SK-N-SH (cell line): ENCODE measurements around the gene COL5A1. TPM values are rescaled to one million over a fixed set of nuclear protein-coding genes. Genes with fewer than 3 reads are reported as not detected.

Experiments
- CTCF ChIA-PET: fragments of 300-600, 350-600 bp; formaldehyde crosslinking; extraction: SDS; loops from one replicate; lab custom pipeline; 2021; lab: Yijun Ruan, JAX
- POLR2A ChIA-PET: fragments of 350-600 bp; sonication (Branson Sonifier 250); formaldehyde crosslinking; extraction: SDS; loops from one replicate; lab custom pipeline; 2020; ENCODE audit warnings: antibody characterized with exemption, inconsistent platforms; lab: Yijun Ruan, JAX
- DNase-seq: peaks from one replicate; pipeline ENCODE4 v3.0.0; 2012
- H2AFZ ChIP-seq: fragments of 200-600 bp; sonication (generic); 2 replicates; pipeline ENCODE4 v1.8.1; 2016; ENCODE audit warnings: antibody characterized with exemption, mild to moderate bottlenecking, low read depth
- H3F3A ChIP-seq: fragments of 200-600 bp; sonication (generic); replicated peaks from 2 replicates; pipeline ENCODE3; 2016; ENCODE audit warnings: antibody characterized with exemption, mild to moderate bottlenecking; ENCODE audit not compliant: insufficient read depth
- H3K27ac ChIP-seq, 2 experiments: fragments of 200-500 bp in 1 of 2; fragments of 200-600 bp in 1 of 2; sonication (Bioruptor generic) in 1 of 2; sonication (generic), shearing (Covaris generic) in 1 of 2; 2 replicates each; pipeline versions ENCODE4 v1.5.1 to v1.6.1; 2014 to 2016; ENCODE audit warnings: low read depth in 2 of 2, inconsistent platforms in 1 of 2, low read length in 1 of 2, mild to moderate bottlenecking in 1 of 2, mixed read lengths in 1 of 2
- H3K27me3 ChIP-seq: fragments of 200-600 bp; sonication (generic), shearing (Covaris generic); 2 replicates; pipeline ENCODE4 v1.6.1; 2016; ENCODE audit warnings: mixed run types; ENCODE audit not compliant: insufficient read depth
- H3K36me3 ChIP-seq, 2 experiments: fragments of 200-500 bp in 1 of 2; fragments of 200-600 bp in 1 of 2; sonication (Bioruptor generic) in 1 of 2; sonication (generic) in 1 of 2; replicated peaks in 1 of 2; 2 replicates each; pipeline versions ENCODE3 to v1.5.1; 2014 to 2016; ENCODE audit warnings: low read length in 1 of 2, mild to moderate bottlenecking in 1 of 2; ENCODE audit not compliant: insufficient read depth in 2 of 2, control insufficient read depth in 1 of 2
- H3K4me1 ChIP-seq, 2 experiments: fragments of 200-500 bp in 1 of 2; fragments of 200-600 bp in 1 of 2; sonication (Bioruptor generic) in 1 of 2; sonication (generic), shearing (Covaris generic) in 1 of 2; 2 replicates each; pipeline versions ENCODE4 v1.5.1 to v1.6.1; 2014 to 2016; ENCODE audit warnings: low read depth in 1 of 2, low read length in 1 of 2, mixed run types in 1 of 2; ENCODE audit not compliant: insufficient read depth in 2 of 2, control insufficient read depth in 1 of 2
- H3K4me2 ChIP-seq: fragments of 200-600 bp; sonication (generic), shearing (Covaris generic); 2 replicates; pipeline ENCODE4 v1.6.1; 2017; ENCODE audit warnings: mixed run types
- H3K4me3 ChIP-seq, 2 experiments: fragments of 200-500 bp in 1 of 2; fragments of 200-600 bp in 1 of 2; sonication (Bioruptor generic) in 1 of 2; sonication (generic), shearing (Covaris generic) in 1 of 2; 2 replicates each; pipeline versions ENCODE4 v1.5.1 to v1.8.1; 2014 to 2016; ENCODE audit warnings: low read depth in 2 of 2, inconsistent platforms in 1 of 2, low read length in 1 of 2, mild to moderate bottlenecking in 1 of 2, mixed read lengths in 1 of 2, moderate library complexity in 1 of 2
- H3K79me2 ChIP-seq: fragments of 200-600 bp; sonication (generic); 2 replicates; pipeline ENCODE4 v1.8.1; 2017; ENCODE audit warnings: mild to moderate bottlenecking; ENCODE audit not compliant: insufficient read depth
- H3K9ac ChIP-seq: fragments of 200-600 bp; sonication (generic); 2 replicates; pipeline ENCODE4 v1.6.1; 2017; ENCODE audit warnings: mixed run types
- H3K9me2 ChIP-seq: fragments of 200-600 bp; sonication (generic); 2 replicates; pipeline ENCODE4 v1.6.1; 2017; ENCODE audit warnings: mixed run types
- H3K9me3 ChIP-seq: fragments of 200-600 bp; sonication (generic); 2 replicates; pipeline ENCODE4 v1.6.1; 2017; ENCODE audit warnings: mixed run types, mild to moderate bottlenecking, moderate library complexity
- H4K20me1 ChIP-seq: fragments of 200-600 bp; sonication (generic); 2 replicates; pipeline ENCODE4 v1.6.1; 2017; ENCODE audit warnings: mild to moderate bottlenecking, mixed run types; ENCODE audit not compliant: insufficient read depth
- ELF1 ChIP-seq: IDR thresholded peaks from 2 replicates; pipeline ENCODE4 v1.4.0; 2012
- GABPA ChIP-seq: IDR thresholded peaks from 2 replicates; pipeline ENCODE4 v1.4.0; 2012; ENCODE audit warnings: low read depth, mild to moderate bottlenecking
- GATA2 ChIP-seq: sonication (generic); formaldehyde crosslinking; IDR thresholded peaks from 2 replicates; pipeline ENCODE4 v1.5.0; 2020; ENCODE audit warnings: mild to moderate bottlenecking, missing genetic modification reagents
- JUND ChIP-seq: IDR thresholded peaks from 2 replicates; pipeline ENCODE4 v1.4.0; 2012
- MAX ChIP-seq: IDR thresholded peaks from 2 replicates; pipeline ENCODE4 v1.4.0; 2012; ENCODE audit warnings: low read depth
- MEF2A ChIP-seq: IDR thresholded peaks from 2 replicates; pipeline ENCODE4 v1.4.0; 2012; ENCODE audit warnings: low read depth, borderline replicate concordance
- MXI1 ChIP-seq: IDR thresholded peaks from 2 replicates; pipeline ENCODE4 v1.6.1; 2012; ENCODE audit warnings: mild to moderate bottlenecking, low read depth, low read length, improper control_type of control experiment
- PBX3 ChIP-seq: IDR thresholded peaks from 2 replicates; pipeline ENCODE4; 2012
- RAD21 ChIP-seq: IDR thresholded peaks from 2 replicates; pipeline ENCODE4 v1.6.1; 2012; ENCODE audit warnings: mild to moderate bottlenecking, low read length
- RCOR1 ChIP-seq: fragments of 150-350 bp; IDR thresholded peaks from 2 replicates; pipeline ENCODE4 v1.6.1; 2017; ENCODE audit warnings: antibody characterized with exemption, low read length
- SMC3 ChIP-seq: IDR thresholded peaks from 2 replicates; pipeline ENCODE4 v1.6.1; 2012; ENCODE audit warnings: low read depth, low read length, improper control_type of control experiment
- TAF1 ChIP-seq: IDR thresholded peaks from 2 replicates; pipeline ENCODE4 v1.6.1; 2012; ENCODE audit warnings: low read depth, mild to moderate bottlenecking, low read length, moderate library complexity, borderline replicate concordance
- TCF12 ChIP-seq: IDR thresholded peaks from 2 replicates; pipeline ENCODE4 v1.4.0; 2012
- YY1 ChIP-seq: IDR thresholded peaks from 2 replicates; pipeline ENCODE4 v1.4.0; 2012; ENCODE audit warnings: low read depth, mild to moderate bottlenecking
- WGBS: methylation state at CpG from one replicate; pipeline ENCODE4 v1.1.6; 2017; ENCODE audit warnings: low lambda C conversion rate; 5-methylcytosine and 5-hydroxymethylcytosine counted together
- polyA plus RNA-seq, 3 experiments: library from polyadenylated mRNA; depleted of rRNA; stranded (reverse); fragments of >200 nt; gene quantifications; 2 replicates each; pipeline ENCODE4 v1.2.3, GENCODE V29; 2012
- TF ChIP-seq, protein P1 (sequence below): fragments of 150-350 bp; IDR thresholded peaks from 2 replicates; pipeline ENCODE4 v1.6.1; 2017; ENCODE audit warnings: antibody characterized with exemption, low read length, low read depth, borderline replicate concordance

The COL5A1 gene
- polyA plus RNA-seq, 1 of the 3 experiments (the other 2 are of a cell fraction): 73.8 TPM

DNA sequence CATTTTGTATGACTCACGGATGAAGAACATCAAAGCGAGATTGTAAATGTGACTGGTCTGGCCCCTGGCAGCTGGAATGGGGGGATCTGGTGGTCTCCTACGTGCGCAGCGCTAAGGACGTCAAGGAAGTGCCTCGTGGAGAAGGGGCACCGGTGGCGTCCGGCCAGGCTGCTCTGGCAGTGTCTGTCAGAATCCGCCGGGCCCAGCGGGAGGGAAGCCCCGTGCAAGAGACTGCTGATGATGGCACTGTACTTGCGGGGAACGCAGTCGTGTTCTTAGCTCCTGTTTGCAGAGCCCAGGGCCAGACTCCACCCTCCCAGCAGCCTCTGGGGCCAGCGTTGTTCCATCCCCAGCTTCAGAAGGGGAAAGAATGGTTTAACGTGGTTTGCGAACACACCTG lies 75.5 kb downstream of the COL5A1 start:
- H3K27ac ChIP-seq: no peak overlapping the region
- WGBS: 92% methylated on average over 17 of the region's 20 CpGs
- H2AFZ ChIP-seq: no peak overlapping the region
- peaks cover 19 to 23% of the 10 kb centered on the region in 2 experiments for H3K36me3 ChIP-seq
- peaks cover 4% of the 10 kb centered on the region for H3F3A ChIP-seq
- no peaks in the 10 kb centered on the region for H3K9me2 ChIP-seq
- no peaks in the 10 kb centered on the region for H3K9me3 ChIP-seq
- no peak overlapping the region for H3K4me3 ChIP-seq
- no peak overlapping the region for H3K4me2 ChIP-seq
- H3K27me3 ChIP-seq: no peaks in the 10 kb centered on the region
- H3K79me2 ChIP-seq: peaks cover 95% of the 10 kb centered on the region
- H3K9ac ChIP-seq: no peak overlapping the region
- no peaks in the 10 kb centered on the region; a peak in 1 of 4 replicates for H3K4me1 ChIP-seq
- TF ChIP-seq TAF1 (no peak), RCOR1 (no peak), MAX (no peak), TCF12 (no peak), YY1 (no peak), MEF2A (no peak), RAD21 (no peak), PBX3 (no peak), SMC3 (no peak), JUND (no peak), GATA2 (CRISPR knock-in tag) (no peak), MXI1 (no peak), GABPA (no peak), ELF1 (no peak)
- TF ChIP-seq, protein P1, sequence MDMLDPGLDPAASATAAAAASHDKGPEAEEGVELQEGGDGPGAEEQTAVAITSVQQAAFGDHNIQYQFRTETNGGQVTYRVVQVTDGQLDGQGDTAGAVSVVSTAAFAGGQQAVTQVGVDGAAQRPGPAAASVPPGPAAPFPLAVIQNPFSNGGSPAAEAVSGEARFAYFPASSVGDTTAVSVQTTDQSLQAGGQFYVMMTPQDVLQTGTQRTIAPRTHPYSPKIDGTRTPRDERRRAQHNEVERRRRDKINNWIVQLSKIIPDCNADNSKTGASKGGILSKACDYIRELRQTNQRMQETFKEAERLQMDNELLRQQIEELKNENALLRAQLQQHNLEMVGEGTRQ: no peak
- TF ChIP-seq, all 33 proteins: peak for 0
- CTCF ChIA-PET: interaction anchor here (0.8 to 1.2 kb wide), 6 partner anchors 9 to 99 kb away, joined by 3 to 8 read pairs (median 3); no protein-coding TSS in a partner anchor
- POLR2A ChIA-PET: no interaction called here
- peaks cover 98% of the 10 kb centered on the region for H4K20me1 ChIP-seq
- DNase-seq: no peak

GRCh38 chr9:134717924-134718645 lies 76.5 kb downstream of the COL5A1 start:
- CTCF ChIA-PET: interaction anchor here (0.8 to 1.2 kb wide), 4 partner anchors 12 to 694 kb away, joined by 3 read pairs; no protein-coding TSS in a partner anchor
- H4K20me1 ChIP-seq: peaks cover 100% of the 10 kb centered on the region
- H3K4me1 ChIP-seq: no peaks in the 10 kb centered on the region; a peak in 1 of 4 replicates
- no peak overlapping the region for H2AFZ ChIP-seq
- POLR2A ChIA-PET: no interaction called here
- peaks cover 99% of the 10 kb centered on the region for H3K79me2 ChIP-seq
- peaks cover 4% of the 10 kb centered on the region for H3F3A ChIP-seq
- peaks cover 18 to 23% of the 10 kb centered on the region in 2 experiments for H3K36me3 ChIP-seq
- DNase-seq: no peak
- WGBS: 88% methylated on average over 20 of the region's 24 CpGs
- H3K27ac ChIP-seq: no peak overlapping the region
- H3K9ac ChIP-seq: no peak overlapping the region
- H3K4me3 ChIP-seq: no peak overlapping the region
- TF ChIP-seq RCOR1: no peak
- TF ChIP-seq, all 33 proteins: peak for 0
- no peaks in the 10 kb centered on the region for H3K9me3 ChIP-seq
- no peaks in the 10 kb centered on the region for H3K9me2 ChIP-seq
- no peak overlapping the region for H3K4me2 ChIP-seq
- no peaks in the 10 kb centered on the region for H3K27me3 ChIP-seq
